ENCODE measurements around the gene KCTD1.
"Not testable (repeated sequence)": the region's sequence is repeated elsewhere in the genome, so short reads cannot be mapped to it uniquely, and the experiment has no call there.

KCTD1 gene

DNA sequence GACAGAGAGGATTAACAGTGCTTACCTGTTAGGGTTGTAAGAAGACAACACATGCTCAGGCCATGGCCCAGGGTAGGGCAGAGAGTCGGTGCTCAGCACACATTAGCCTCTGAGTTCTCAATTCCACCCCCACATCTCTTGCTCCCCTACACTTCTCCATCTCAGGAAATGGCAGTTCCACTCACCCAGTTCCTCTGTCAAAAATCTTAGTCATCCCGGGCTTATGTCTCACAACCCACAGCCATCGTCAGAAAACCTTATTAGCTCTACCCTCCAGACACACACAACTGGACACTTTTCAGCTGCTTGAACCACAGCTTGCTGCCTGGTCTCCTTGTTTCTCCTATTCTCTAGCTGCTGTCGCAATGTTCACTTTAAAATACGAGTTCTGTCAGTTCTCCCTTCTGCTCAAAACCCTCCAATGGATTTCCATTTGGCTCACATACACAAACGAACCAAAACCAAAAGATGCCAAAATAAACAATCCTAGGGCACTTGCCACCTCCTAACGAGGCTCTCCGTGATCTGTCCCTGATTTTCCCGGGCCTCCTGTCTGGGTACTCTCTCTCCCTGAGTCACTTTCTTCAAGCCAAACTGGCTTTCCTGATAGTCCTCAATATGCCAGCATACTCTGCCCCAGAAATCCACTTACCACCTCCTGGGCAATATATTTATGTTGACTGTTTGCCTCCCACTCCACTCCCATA, 89.7 kb downstream of the KCTD1 start:
- no peak for DNase-seq (ENCODE audit: low read depth in 2 of 2)

DNA sequence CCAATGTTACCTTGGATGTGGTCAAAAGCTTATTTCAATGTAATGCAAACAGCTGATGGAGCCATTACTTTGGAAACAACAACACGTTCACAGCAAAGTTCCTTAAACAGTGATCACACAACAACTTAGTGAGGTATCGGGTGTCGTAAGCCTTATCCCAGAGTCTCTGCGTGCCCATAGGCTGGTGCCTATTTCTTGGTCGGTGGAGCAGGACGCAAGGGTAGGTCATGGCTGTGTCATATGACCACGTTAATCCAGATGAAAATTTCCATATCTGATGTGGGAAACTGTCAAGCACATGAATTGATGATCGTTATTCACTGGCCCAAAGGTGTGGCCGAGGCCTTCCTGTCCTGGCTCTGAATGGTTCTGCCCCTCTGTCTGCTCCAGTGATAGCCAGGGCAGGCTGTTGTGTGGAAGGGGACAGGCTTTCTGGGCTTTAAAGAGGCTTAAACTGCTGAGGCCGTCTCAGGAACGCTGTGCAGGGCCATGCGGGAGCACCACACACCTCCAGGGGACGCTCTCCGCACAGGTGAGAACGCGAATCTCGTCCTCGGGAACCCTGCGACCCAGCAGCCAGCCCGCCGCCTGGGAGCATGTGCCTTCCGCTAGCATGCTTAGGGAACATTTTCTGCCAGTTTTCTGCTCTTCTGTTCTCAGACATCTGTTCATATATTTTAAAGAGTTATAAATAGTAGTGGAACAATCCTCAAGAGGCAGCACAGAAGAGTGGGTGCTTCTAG, 90.6 kb downstream of the KCTD1 start:
- DNase-seq (ENCODE audit: low read depth in 2 of 2): no peak

DNA sequence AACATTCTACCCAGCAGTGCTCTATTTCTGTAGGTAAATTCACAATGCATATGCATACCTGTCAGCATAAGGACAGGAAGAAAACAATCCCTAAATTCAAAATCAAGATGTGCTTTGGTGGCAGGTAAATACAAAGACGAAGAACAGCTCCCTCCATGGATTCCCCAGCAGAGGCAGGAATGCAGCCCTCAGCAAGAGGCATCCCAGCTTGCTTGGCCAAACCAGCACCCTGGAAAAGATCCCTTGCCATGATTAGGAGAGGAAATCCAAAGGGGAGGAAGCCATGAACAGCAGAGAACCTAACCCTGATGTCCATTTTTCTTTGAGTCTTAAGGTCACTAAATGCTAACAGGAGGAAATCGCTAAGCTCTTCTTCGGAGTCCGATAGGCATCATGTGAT, 91.2 kb downstream of the KCTD1 start:
- no peak for DNase-seq (ENCODE audit: low read depth in 2 of 2)

DNA sequence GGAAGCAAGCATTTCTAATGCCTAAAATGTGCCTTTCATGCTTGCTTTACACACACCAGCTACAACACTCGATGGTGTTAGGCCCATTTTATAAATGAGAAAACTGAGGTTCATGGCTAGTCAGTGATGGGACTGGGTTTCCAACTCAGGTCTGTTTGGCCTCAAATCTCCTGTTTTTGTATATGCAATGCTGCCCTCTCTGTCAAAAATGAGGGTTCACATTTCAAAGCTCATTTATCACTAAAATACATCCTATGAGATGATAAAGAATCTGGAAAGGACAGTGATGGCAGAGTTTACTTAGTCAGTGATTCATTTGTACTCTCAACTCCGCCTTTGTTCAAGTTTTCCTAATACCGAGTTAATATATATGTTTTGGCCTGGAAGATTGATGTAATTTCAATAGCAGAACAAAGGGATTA, 92.3 kb downstream of the KCTD1 start:
- no peak for DNase-seq (ENCODE audit: low read depth in 2 of 2)

DNA sequence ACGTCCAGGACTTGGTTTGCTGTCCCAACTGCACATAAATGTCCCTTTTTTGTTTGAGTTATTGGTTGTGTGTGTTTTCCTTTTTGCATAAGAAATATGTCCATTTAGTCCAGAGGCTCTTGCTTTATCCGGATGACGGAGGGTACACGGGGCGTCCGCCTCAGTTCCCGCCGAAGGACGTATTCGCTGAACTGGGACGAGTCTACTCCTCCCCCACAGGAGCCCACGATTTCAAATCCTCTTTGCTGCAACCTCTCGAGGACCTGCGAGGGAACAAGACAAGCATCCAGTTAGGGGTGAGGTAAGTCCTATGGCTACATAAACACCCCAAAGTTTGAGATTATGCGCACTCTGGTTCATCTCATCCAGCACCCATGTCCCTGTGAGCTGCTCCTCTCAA, 92.7 kb downstream of the KCTD1 start:
- no peak for DNase-seq (ENCODE audit: low read depth in 2 of 2)

DNA sequence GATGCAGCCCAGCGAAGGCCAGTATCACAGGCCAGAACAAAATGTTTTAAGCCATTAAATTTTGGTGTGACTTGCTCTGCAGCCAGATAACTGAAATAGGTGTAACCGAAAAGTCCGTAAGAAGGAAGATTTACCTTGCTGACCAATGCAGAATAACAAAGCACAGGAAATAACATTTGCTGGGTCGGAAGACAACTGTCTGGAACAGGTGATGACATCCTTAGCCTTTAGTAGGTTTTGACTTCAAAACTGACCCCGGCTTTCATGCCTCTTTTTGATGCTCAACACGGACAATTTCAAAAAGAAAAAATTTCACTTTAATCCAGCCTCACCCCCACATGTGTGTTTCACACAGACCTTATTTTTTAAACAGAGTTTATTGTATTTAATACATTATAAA, 93.7 kb downstream of the KCTD1 start:
- no peak for DNase-seq (ENCODE audit: low read depth in 2 of 2)

DNA sequence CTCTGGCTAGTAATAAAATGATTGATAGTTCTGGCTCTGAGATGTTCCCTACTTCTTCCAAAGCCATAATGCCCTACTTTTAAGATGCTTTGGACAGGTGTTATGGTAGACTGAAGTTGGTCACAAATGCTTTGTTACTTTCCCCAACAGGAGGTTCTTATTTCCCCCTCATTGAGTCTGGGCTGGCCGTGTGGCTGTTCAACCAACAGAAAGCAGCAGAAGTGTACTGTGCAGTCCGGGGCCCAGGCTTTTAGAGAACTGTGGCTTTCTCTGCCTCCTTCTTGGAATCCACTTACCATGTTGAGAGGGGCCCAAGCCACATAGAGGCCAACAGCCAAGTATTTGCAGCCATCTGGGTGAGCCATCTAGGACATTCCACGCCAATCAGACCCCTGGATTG, 94.2 kb downstream of the KCTD1 start:
- no peak for DNase-seq (ENCODE audit: low read depth in 2 of 2)

DNA sequence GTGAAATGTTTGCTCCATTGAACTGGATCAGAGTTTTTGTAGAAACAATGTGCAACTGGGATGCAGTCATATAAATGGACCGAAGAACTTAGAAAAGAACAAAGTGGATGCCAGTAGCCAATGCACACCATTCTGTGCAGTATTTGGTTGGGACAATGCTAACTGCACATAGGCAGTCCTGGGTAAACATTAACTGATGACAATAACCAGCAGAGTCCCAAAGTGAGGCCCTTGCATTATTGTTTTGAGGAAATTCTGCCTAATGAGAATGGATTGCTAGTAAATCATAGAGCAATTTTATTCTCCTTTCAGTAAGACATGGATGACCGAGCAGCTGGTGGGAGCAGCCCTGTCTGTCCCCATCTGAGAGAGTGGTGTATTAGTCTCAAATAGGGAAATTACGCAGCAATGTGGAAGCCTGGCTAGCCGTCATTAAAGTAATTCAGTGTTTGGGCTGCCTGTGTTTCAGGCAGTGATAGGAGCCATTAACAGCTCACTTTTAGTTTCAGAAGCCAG, 94.9 kb downstream of the KCTD1 start:
- DNase-seq (ENCODE audit: low read depth in 2 of 2): no peak

DNA sequence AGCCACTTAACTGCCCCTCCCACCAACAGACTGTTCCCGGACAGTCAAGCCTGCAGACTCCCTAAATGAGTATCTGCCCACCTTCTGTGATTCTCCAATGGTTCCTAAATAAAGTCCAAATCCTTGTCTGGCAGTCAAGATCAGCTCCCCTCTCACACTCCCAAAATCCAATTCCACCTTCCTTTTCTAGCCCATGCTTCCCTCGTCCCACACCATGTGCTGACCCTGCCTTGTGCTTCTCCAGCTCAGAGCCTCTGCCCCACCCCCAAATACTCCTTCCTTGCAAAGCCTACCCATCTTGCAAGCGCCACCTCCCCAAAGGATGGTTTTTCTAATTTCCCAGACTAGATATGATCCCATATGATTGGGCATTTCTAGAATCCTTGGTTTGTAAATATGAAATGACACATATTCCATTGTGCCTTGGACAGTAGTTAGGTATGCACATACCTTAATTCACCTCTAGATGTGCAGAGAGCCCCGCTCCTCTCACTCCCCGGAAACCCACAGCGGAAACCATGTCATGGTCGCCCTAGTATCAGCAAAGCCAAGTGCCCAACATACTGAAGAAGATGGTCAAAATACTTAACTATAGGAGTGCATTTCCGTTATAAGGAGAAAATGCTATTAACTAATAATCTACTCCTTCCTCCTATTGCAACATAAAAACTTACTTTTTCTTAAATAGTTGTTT, 97.2 kb downstream of the KCTD1 start:
- DNase-seq (ENCODE audit: low read depth in 2 of 2): no peak

DNA sequence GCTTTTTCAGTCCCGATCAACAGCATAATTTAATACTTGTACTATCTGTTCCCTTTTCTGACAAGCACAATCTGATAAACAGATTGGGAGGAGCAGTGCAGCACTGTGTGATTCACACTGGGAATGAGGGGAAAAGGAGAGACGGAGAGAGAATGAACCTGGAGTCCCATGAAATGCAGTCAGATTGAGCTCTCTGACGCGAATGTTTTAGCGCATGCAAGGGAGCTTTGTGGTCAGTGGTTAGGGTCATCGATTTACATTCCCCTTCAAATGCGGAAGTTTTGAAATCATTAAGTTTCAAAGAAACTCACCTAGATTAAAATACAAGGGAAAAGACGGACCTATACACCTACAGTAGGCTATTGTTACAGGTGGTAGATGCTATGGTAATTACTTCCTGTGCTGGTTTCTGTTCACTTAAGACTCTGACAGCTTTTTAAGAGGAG, 99.6 kb downstream of the KCTD1 start:
- DNase-seq (ENCODE audit: low read depth in 2 of 2): no peak

DNA sequence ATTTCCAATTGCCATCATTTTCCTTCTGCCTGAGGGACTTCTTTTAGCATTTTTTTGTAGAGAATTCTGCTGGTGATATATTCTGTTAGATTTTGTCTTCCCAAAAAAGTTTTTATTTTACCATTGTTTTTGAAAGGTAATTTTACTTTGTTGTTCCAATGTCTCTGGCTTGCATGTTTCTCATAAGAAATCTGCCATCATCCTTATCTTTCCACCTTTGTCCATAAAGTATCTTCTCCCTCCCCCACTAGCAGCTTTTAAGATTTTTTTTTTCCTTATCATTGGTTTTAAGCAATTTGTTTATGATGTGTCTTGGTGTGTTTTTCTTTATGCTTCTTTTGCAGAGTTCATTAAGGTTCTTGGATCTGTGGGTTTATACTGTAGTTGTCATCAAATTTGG, 104.5 kb downstream of the KCTD1 start:
- DNase-seq (ENCODE audit: low read depth in 2 of 2): no peak

DNA sequence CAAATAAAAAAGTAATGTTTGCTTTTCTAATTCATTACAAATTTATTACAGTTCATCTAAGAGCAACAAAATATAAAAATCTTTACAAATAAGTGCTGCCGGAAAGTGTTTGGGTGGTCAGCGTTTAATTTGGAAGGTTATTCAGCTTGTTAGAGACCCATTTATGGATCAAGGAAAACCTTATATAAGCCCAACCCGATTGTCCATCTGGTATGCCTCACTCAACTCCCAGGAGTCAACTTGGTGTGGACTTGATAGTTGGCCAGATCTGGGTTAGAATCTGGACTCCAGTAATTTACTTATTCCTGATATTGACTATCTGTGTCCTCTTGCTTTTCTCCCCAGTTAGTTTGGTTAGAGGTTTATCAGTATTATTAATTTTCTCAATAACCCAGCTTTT, 106.2 kb downstream of the KCTD1 start:
- DNase-seq (ENCODE audit: low read depth in 2 of 2): no peak

DNA sequence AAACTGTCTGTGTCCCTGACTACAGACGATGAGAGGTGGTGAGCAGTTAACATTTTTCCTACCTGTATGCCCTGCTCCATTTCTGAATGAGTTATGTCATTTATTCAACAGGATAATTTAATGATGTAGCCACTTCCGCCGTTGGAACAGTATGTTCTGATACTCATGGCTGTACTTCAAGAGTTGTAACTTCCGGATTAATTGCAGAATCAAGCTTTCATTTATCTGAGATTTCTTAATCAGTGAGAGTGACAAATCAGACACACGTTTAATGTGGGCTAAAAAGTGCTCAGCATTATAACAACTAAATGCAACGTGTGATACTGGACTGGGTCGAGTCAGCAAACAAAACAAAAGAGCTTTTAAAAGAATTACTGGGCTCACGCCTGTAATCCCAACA, 107.7 kb downstream of the KCTD1 start:
- DNase-seq (ENCODE audit: low read depth in 2 of 2): no peak

DNA sequence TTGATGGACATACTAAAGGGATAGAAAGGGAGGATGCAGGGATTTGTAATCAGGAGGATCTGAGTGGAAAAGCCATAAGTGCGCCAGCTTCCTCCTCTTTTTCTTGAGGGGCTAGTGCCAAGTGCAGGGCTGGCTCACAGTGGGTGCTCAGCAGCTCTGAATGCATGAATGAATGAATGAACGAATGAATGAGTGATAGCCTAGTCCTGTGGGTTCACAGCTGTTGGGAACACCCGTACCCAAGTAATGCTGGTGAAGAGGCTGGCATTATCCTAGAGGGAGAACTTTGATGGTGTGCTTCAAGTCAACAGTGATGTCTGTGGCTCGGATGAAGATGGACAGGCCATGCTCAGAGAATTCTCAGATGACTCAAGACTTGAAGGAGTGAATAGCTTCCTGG, 108.8 kb downstream of the KCTD1 start:
- DNase-seq (ENCODE audit: low read depth in 2 of 2): no peak

DNA sequence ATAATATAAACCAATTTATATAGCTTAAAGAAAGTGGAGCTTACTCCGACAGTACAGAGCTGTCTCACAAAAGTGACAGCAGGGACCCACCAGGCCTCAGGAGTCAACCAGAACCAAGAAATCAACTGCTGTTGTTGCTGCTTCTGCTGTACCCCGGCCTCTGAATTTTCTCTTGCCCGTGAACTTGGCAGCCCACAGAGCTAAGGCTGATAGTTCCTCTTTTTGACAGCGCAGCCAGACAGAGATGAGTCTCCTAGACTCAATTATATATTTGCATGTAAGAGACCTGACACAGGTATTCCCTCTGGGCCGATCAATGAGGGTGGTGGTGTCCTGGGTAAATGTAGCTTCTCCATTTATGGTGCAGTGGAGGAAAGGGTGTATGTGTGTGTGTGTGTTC, 109.4 kb downstream of the KCTD1 start:
- no peak for DNase-seq (ENCODE audit: low read depth in 2 of 2)

DNA sequence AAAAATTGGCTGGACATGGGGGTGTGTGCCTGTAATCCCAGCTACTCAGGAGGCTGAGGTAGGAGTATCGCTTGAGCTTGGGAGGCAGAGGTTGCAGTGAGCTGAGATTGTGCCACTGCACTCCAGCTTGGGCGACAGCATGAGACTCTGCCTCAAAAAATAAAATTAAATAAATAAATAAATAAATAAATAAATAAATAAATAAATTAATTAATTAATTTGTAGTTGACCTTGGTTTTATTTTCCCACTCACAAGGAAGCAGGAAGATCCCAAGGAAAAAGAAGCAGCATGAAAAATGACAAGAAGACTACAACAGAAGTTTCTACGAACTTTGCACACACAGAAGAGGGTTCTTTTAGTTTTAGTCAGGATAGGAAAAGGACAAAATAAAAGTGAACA, 110.7 kb downstream of the KCTD1 start:
- not testable (repeated sequence) for DNase-seq (ENCODE audit: low read depth in 2 of 2)

DNA sequence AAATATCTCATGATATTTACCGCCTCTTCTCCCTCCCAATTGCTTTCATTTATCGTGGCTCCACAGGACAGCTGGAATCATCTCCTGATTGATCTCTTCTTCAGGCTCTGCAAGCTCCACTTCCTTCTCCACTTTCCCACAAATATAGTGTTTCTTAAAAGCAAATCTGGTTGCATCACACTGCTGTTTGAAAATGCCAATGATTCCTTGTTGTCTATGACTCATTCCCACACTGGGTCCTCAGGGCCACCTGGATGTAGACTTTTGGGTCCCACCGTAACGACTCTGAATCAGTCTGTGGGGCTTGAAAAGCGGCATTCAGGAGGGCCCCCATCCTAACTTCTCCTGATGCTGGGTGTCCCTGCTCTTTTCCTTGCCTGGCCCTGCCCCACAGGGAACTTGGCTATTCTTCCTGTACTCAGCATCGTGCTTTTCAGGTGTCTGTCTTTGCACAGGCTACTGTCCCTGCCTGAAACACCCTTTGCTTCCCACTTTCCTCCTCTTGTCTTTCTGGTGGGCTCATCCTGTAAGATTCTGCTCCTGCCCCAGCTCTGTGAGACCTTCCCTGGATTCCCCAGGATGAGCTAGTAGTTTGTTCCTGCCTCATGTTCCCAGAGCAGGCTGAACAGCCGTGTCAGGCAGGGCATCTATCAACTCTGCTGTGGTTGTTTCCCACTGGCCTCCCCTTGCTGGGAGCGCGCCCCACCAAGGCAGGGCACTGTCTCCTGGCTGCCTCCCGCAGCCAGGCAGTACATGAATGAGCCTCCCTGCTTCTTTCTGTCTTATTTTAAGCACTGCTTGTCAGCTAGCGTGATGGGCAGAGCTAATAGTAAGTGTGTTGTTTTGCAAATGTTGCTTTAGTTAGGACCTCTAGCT, 111.9 kb downstream of the KCTD1 start:
- no peak for DNase-seq (ENCODE audit: low read depth in 2 of 2)

DNA sequence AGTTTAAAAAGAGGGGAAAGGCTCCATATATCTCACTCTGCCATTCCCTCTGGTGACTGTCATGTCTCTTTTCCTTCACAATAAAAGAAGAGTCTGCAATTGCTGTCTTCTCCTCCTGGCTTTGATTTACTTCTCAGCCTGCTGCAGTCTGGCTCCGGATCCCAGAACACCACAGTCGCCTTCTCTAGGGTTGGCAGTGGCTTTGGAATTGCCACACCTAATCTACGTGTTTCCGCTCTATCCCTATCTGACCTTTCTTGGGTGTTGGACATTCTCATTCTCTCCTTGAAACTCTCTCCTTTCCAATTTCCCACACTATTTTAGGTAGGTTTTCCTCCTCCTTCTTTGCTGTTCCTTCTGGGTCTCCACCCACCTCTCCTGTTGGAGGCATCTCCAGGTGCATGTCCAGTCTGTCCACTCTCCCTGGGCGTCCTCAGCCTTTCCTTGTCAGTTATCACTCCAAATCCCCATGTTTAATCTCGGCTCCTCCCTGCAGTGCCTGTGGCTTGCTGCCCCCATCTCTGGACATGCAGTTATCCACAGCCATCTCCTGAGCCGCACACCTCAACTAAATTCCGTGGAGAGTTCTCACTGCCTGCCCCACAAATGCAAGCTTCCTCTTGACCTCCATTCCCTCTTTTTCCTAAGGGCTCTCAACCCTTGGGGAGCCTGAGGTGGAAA, 112.8 kb downstream of the KCTD1 start:
- DNase-seq (ENCODE audit: low read depth in 2 of 2): no peak

DNA sequence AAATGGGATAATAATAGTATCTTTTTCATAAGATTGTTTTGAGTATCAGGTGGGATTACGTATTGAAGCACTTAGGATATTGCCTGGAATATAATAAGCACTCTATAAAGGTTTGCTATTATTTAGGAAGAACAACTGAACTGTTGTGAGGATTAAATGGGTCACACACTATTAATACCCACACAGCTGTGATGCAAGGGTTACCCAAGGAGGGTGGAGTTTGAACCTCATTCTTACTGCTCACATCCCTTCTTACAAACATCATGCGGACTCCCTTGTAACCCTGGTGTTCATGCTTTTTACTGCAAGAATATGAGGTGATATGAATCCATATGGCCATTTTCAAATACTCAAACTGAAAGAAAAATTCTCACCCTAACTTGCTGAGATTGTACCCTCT, 113.5 kb downstream of the KCTD1 start:
- DNase-seq (ENCODE audit: low read depth in 2 of 2): no peak

DNA sequence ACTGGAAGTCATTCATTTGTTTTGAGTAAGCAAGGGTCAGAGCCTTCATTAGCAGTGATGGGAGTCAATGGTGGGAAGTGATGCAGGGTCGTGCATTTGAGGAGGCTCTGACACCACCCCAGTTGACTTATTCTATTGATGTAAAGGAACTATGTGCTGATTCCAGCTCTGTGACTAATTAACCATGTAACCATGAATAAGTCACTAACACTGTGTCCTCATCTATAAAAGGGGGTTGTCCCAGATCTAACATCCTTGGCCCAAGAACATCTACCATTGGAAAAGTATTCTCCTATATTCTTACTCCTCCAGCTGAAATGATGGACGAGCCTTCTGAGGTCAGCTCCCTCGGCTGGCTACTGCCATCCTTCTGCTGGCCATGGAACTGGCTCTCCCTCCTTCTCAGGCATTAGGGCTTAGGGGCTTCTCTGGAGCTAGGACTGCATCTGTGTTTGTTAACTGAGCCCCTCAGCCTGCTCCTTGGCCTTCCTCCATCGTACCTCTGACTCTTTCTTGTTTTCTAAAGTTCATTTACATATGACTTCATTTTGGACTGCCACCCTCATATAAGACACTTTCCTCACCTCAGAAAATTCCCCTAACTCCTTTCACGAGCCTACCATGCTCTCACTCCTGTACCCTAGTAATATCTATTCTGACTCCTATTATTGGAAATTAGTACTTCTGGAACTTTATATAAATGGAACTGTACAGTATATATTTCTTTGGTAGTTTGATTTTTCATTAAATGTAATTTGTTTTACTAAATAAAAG, 115.5 kb downstream of the KCTD1 start:
- no peak for DNase-seq (ENCODE audit: low read depth in 2 of 2)
